K562 (cell line): ENCODE results near the gene LTBP1. TPM values are rescaled to one million over a fixed set of nuclear protein-coding genes. Genes with fewer than 3 reads are reported as not detected.
A peak's percentile ranks its signal among the peaks of the same experiment; 100 is the strongest.

Experiments used
- ARID1B ChIP-seq: fragments of 450-650 bp; IDR thresholded peaks from 2 replicates; pipeline ENCODE4 v1.6.1; 2016; ENCODE audit warnings: antibody characterized with exemption, mild to moderate bottlenecking, inconsistent platforms
- C11orf30 ChIP-seq: fragments of 450-650 bp; IDR thresholded peaks from 2 replicates; pipeline ENCODE4 v1.6.1; 2016; ENCODE audit warnings: low read depth, mild to moderate bottlenecking
- CEBPG ChIP-seq, 3 experiments: fragments of 200-800 bp in 1 of 3; sonication (Bioruptor generic) in 1 of 3; sonication (generic) in 1 of 3; formaldehyde crosslinking in 1 of 3; IDR thresholded peaks in 2 of 3; conservative IDR thresholded peaks in 1 of 3; 2 replicates each; pipeline versions ENCODE4 v1.6.1 to v1.8.0; 2016 to 2022; ENCODE audit warnings: missing compliant biosample characterization in 2 of 3, missing genetic modification characterization in 2 of 3, mild to moderate bottlenecking in 1 of 3, missing genetic modification reagents in 1 of 3
- SMARCA5 ChIP-seq: fragments of 450-650 bp; IDR thresholded peaks from 2 replicates; pipeline ENCODE4 v1.6.1; 2016
- TRIM24 ChIP-seq, 2 experiments: fragments of 450-650 bp; IDR thresholded peaks; 2 replicates each; pipeline ENCODE4 v1.6.1; 2016
- polyA plus RNA-seq, 8 experiments: library from polyadenylated mRNA; depleted of rRNA in 4 of 8; stranded (reverse) in 5 of 8; unstranded in 3 of 8; fragments of >200 nt; fragmentation: Nextera tagmentation in 2 of 8; fragmentation: Illumina TruSeq in 1 of 8; extraction: Ambion mirVana in 2 of 8; extraction: Trizol in 1 of 8; gene quantifications; 2 replicates each; pipeline versions ENCODE4 v1.2.1 to v1.2.3, GENCODE V29; 2011 to 2014; ENCODE audit warnings: inconsistent platforms in 1 of 8, missing spikeins in 1 of 8
- total RNA-seq, 7 experiments: library from RNA; depleted of rRNA in 6 of 7; stranded (reverse); fragments of >200 nt in 6 of 7; fragmentation: Illumina TruSeq in 2 of 7; extraction: Trizol in 2 of 7; gene quantifications; 2 replicates each; pipeline versions ENCODE4 v1.2.1 to v1.2.3, GENCODE V29; 2011 to 2021; ENCODE audit warnings: low replicate concordance in 1 of 7
- TF ChIP-seq, protein P1 (sequence below), 2 experiments: fragments of 450-650 bp in 1 of 2; sonication (generic) in 1 of 2; formaldehyde crosslinking in 1 of 2; IDR thresholded peaks; 2 replicates each; pipeline versions ENCODE4 v1.7.1 to v1.9.0; 2016 to 2022; ENCODE audit warnings: inconsistent platforms in 1 of 2, mild to moderate bottlenecking in 1 of 2, missing genetic modification reagents in 1 of 2
- TF ChIP-seq, protein P2 (sequence below), 2 experiments: fragments of 450-650 bp in 1 of 2; sonication (generic) in 1 of 2; formaldehyde crosslinking in 1 of 2; IDR thresholded peaks in 1 of 2; conservative IDR thresholded peaks in 1 of 2; 2 replicates each; pipeline versions ENCODE4 v1.6.1 to v1.8.1; 2016 to 2023; ENCODE audit warnings: mild to moderate bottlenecking in 2 of 2, moderate library complexity in 2 of 2, inconsistent platforms in 1 of 2, missing genetic modification reagents in 1 of 2
- TF ChIP-seq, protein P3 (sequence below), 2 experiments: fragments of 450-650 bp in 1 of 2; IDR thresholded peaks; 2 replicates each; pipeline ENCODE4 v1.6.1; 2011 to 2017; ENCODE audit warnings: low read depth in 2 of 2, antibody characterized with exemption in 1 of 2, borderline replicate concordance in 1 of 2, low read length in 1 of 2, mild to moderate bottlenecking in 1 of 2, mixed read lengths in 1 of 2; ENCODE audit not compliant: control insufficient read depth in 1 of 2
- TF ChIP-seq, protein P4 (sequence below): fragments of 250-450 bp; sonication (Bioruptor Pico); IDR thresholded peaks from 2 replicates; pipeline ENCODE4 v1.4.0; 2020; ENCODE audit warnings: mild to moderate bottlenecking, moderate library complexity

LTBP1 gene
- total and polyA plus RNA-seq, 9 of the 15 experiments (the other 6 are each of a cell fraction or from before 2014, with no cell fraction given) = 3.6 to 16.4 (median 8.5) TPM

DNA sequence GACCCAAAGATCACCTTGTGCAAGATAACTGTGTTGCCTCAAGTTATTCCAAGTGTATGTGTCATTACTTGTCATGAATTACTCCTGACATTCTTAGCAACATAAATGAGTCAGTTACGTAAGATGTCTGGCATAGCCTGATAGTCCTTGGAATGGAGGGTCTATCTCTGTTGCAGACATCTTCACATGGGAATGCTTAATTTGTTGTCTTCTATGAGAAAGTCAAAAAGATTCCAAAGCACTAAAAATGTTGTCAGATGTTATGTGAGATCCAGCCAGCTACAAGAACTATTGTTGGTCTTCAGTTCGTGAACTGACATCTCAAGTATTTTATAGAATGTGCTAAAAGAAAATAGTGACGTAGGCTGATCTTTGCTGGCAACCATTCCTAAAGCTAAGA is 351.5 kb downstream of the LTBP1 start (continued):
- TF ChIP-seq, protein P1, sequence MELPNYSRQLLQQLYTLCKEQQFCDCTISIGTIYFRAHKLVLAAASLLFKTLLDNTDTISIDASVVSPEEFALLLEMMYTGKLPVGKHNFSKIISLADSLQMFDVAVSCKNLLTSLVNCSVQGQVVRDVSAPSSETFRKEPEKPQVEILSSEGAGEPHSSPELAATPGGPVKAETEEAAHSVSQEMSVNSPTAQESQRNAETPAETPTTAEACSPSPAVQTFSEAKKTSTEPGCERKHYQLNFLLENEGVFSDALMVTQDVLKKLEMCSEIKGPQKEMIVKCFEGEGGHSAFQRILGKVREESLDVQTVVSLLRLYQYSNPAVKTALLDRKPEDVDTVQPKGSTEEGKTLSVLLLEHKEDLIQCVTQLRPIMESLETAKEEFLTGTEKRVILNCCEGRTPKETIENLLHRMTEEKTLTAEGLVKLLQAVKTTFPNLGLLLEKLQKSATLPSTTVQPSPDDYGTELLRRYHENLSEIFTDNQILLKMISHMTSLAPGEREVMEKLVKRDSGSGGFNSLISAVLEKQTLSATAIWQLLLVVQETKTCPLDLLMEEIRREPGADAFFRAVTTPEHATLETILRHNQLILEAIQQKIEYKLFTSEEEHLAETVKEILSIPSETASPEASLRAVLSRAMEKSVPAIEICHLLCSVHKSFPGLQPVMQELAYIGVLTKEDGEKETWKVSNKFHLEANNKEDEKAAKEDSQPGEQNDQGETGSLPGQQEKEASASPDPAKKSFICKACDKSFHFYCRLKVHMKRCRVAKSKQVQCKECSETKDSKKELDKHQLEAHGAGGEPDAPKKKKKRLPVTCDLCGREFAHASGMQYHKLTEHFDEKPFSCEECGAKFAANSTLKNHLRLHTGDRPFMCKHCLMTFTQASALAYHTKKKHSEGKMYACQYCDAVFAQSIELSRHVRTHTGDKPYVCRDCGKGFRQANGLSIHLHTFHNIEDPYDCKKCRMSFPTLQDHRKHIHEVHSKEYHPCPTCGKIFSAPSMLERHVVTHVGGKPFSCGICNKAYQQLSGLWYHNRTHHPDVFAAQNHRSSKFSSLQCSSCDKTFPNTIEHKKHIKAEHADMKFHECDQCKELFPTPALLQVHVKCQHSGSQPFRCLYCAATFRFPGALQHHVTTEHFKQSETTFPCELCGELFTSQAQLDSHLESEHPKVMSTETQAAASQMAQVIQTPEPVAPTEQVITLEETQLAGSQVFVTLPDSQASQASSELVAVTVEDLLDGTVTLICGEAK (IDR thresholded peaks at IDR 0.05) = no peak
- TF ChIP-seq, protein P1 (CRISPR knock-in tag; IDR thresholded peaks at IDR 0.05) = no peak
- TF ChIP-seq C11orf30 (no peak), TRIM24 (IDR thresholded peaks at IDR 0.05) (peak in 1 of 2 experiments; percentile 28; a peak in 1 of 4 replicates), SMARCA5 (no peak), ARID1B (peak; percentile 79), CEBPG (CRISPR knock-in tag; IDR thresholded peaks at IDR 0.05) (no peak), CEBPG (tag; conservative IDR thresholded peaks at IDR 0.05 in 1 of 2, IDR thresholded peaks at IDR 0.05 in 1 of 2) (peak in 1 of 2 experiments; percentile 77; a peak in 2 of 4 replicates)
- TF ChIP-seq, protein P2, sequence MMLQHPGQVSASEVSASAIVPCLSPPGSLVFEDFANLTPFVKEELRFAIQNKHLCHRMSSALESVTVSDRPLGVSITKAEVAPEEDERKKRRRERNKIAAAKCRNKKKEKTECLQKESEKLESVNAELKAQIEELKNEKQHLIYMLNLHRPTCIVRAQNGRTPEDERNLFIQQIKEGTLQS (IDR thresholded peaks at IDR 0.05) = peak; percentile 58; the same call in 1 of the 2 replicates
- TF ChIP-seq, protein P2 (CRISPR knock-in tag; conservative IDR thresholded peaks at IDR 0.05) = no peak
- TF ChIP-seq, protein P3, sequence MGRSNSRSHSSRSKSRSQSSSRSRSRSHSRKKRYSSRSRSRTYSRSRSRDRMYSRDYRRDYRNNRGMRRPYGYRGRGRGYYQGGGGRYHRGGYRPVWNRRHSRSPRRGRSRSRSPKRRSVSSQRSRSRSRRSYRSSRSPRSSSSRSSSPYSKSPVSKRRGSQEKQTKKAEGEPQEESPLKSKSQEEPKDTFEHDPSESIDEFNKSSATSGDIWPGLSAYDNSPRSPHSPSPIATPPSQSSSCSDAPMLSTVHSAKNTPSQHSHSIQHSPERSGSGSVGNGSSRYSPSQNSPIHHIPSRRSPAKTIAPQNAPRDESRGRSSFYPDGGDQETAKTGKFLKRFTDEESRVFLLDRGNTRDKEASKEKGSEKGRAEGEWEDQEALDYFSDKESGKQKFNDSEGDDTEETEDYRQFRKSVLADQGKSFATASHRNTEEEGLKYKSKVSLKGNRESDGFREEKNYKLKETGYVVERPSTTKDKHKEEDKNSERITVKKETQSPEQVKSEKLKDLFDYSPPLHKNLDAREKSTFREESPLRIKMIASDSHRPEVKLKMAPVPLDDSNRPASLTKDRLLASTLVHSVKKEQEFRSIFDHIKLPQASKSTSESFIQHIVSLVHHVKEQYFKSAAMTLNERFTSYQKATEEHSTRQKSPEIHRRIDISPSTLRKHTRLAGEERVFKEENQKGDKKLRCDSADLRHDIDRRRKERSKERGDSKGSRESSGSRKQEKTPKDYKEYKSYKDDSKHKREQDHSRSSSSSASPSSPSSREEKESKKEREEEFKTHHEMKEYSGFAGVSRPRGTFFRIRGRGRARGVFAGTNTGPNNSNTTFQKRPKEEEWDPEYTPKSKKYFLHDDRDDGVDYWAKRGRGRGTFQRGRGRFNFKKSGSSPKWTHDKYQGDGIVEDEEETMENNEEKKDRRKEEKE (IDR thresholded peaks at IDR 0.05; ENCODE audit: borderline replicate concordance in 1 of 2, control insufficient read depth in 1 of 2, low read depth in 2 of 2, low read length in 1 of 2) = no peak
- TF ChIP-seq, protein P4, sequence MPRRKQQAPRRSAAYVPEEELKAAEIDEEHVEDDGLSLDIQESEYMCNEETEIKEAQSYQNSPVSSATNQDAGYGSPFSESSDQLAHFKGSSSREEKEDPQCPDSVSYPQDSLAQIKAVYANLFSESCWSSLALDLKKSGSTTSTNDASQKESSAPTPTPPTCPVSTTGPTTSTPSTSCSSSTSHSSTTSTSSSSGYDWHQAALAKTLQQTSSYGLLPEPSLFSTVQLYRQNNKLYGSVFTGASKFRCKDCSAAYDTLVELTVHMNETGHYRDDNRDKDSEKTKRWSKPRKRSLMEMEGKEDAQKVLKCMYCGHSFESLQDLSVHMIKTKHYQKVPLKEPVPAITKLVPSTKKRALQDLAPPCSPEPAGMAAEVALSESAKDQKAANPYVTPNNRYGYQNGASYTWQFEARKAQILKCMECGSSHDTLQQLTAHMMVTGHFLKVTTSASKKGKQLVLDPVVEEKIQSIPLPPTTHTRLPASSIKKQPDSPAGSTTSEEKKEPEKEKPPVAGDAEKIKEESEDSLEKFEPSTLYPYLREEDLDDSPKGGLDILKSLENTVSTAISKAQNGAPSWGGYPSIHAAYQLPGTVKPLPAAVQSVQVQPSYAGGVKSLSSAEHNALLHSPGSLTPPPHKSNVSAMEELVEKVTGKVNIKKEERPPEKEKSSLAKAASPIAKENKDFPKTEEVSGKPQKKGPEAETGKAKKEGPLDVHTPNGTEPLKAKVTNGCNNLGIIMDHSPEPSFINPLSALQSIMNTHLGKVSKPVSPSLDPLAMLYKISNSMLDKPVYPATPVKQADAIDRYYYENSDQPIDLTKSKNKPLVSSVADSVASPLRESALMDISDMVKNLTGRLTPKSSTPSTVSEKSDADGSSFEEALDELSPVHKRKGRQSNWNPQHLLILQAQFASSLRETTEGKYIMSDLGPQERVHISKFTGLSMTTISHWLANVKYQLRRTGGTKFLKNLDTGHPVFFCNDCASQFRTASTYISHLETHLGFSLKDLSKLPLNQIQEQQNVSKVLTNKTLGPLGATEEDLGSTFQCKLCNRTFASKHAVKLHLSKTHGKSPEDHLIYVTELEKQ (CRISPR knock-in tag) = no peak
